ENCODE measurements around the gene TTC23.
A peak's percentile ranks its signal among the peaks of the same experiment; 100 is the strongest.

TTC23 gene

DNA sequence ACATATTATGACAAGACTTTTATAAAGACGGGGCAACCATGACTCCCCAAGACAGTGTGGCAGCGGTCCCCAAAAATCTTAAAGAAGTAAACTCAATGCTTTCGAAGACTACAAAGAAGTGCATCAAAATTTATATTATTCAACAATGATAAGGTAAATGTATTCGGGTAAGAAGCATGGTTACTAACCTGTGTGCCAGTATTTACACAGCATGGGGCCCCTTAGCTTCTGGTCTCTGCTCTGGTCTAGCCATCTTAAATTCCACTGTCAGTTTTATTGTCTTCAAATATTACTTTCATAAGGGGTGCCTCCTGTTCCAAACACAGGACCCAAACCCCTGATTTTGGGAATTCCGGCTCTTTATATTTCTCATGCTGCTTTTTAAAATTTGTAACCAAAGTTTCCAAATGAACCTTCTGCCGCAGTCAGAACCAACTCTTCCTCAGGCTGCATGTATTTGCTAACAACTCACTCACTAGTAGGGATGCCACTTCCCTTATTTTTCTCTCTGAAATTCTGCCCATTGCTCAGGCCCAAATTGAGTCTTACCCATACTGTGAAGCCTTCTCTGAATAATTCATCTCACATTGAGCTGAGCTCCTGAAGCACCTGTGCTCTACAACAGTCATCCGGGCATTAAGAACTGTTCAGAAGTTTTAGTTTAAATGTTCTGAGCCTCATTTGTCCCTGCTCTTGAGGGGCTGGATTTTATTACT lies 1.2 kb downstream of the TTC23 start:
- DNase-seq: no peak

DNA sequence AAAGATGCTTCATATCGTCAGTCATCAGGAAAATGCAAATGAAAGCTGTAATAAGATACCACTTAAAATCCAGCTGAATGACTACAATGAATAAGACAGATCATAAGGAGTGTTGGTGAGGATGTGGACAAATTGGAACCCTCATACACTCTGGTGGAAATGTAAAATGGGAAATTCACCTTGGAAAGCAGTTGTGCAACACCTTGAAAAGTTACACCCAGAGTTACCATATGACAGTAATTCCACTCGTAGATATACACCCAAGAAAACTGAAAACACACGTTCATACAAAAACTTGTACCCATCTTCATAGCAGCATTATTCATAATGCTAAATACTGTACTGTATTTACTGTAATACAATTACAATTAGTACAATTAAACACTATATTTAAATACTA lies 2.3 kb downstream of the TTC23 start:
- Histone ChIP-seq H3K23ac (ENCODE audit: low read length in 2 of 2) (no peak overlapping the region), H3K4me3 (ENCODE audit: insufficient read depth in 1 of 2, low read depth in 1 of 2, low read length in 2 of 2) (no peak overlapping the region), H3K4me1 (ENCODE audit: control insufficient read depth, insufficient read depth, low read depth, low read length) (no peaks in the 10 kb centered on the region), H3K9ac (ENCODE audit: low read length) (no peak overlapping the region), H3K27me3 (ENCODE audit: control insufficient read depth in 1 of 2, insufficient read depth in 1 of 2, low read length in 2 of 2) (no peaks in the 10 kb centered on the region), H2BK120ac (ENCODE audit: low read depth, low read length) (no peak overlapping the region), H2AK5ac (ENCODE audit: low read length, severe bottlenecking) (no peak overlapping the region), H3K4ac (ENCODE audit: low read depth in 1 of 2, low read length in 2 of 2) (no peak overlapping the region), H3K9me3 (ENCODE audit: control insufficient read depth, low read length) (no peaks in the 10 kb centered on the region), H2AFZ (ENCODE audit: low read depth, low read length) (no peak overlapping the region), H4K91ac (ENCODE audit: low read length) (no peak overlapping the region), H3K4me2 (ENCODE audit: low read length, poor library complexity, severe bottlenecking) (no peak overlapping the region), H4K8ac (ENCODE audit: low read length) (no peak overlapping the region), H3K36me3 (ENCODE audit: control insufficient read depth in 1 of 2, insufficient read depth in 2 of 2, low read depth in 1 of 2, low read length in 2 of 2) (peaks cover 0 to 15% of the 10 kb centered on the region in 2 experiments), H3K14ac (ENCODE audit: low read length in 2 of 2) (no peak overlapping the region), H2BK15ac (ENCODE audit: low read depth, poor library complexity, severe bottlenecking) (no peak overlapping the region), H3K27ac (ENCODE audit: low read length, poor library complexity, severe bottlenecking) (no peak overlapping the region), H3K18ac (ENCODE audit: low read depth in 1 of 2, low read length in 2 of 2) (no peak overlapping the region), H2BK12ac (ENCODE audit: low read length in 2 of 2) (no peak overlapping the region), H3K79me1 (replicated peaks; ENCODE audit: low read length, poor library complexity, severe bottlenecking) (peaks cover 6% of the 10 kb centered on the region), H2BK5ac (ENCODE audit: low read depth, low read length, poor library complexity, severe bottlenecking) (no peak overlapping the region)
- no peak for DNase-seq
- 90% methylated on average over 2 of the region's 3 CpGs for WGBS

More for the DNA sequence above, 1.2 kb downstream of the TTC23 start:
- Histone ChIP-seq H2BK120ac (ENCODE audit: low read depth, low read length) (no peak overlapping the region), H2BK15ac (ENCODE audit: low read depth, poor library complexity, severe bottlenecking) (no peak overlapping the region), H2AK5ac (ENCODE audit: low read length, severe bottlenecking) (peak overlapping the region; percentile 54), H3K18ac (ENCODE audit: low read depth in 1 of 2, low read length in 2 of 2) (no peak overlapping the region), H4K8ac (ENCODE audit: low read length) (no peak overlapping the region), H3K79me1 (replicated peaks; ENCODE audit: low read length, poor library complexity, severe bottlenecking) (peaks cover 12% of the 10 kb centered on the region), H3K4ac (ENCODE audit: low read depth in 1 of 2, low read length in 2 of 2) (no peak overlapping the region), H3K4me1 (ENCODE audit: control insufficient read depth, insufficient read depth, low read depth, low read length) (peaks cover 2% of the 10 kb centered on the region), H2AFZ (ENCODE audit: low read depth, low read length) (no peak overlapping the region), H3K9ac (ENCODE audit: low read length) (peak overlapping the region; percentile 96), H2BK12ac (ENCODE audit: low read length in 2 of 2) (no peak overlapping the region), H3K14ac (ENCODE audit: low read length in 2 of 2) (no peak overlapping the region), H3K27ac (ENCODE audit: low read length, poor library complexity, severe bottlenecking) (no peak overlapping the region), H2BK5ac (ENCODE audit: low read depth, low read length, poor library complexity, severe bottlenecking) (no peak overlapping the region), H3K23ac (ENCODE audit: low read length in 2 of 2) (no peak overlapping the region), H3K9me3 (ENCODE audit: control insufficient read depth, low read length) (no peaks in the 10 kb centered on the region), H3K4me3 (ENCODE audit: insufficient read depth in 1 of 2, low read depth in 1 of 2, low read length in 2 of 2) (peak overlapping the region in 1 of 2 experiments; percentile 94), H4K91ac (ENCODE audit: low read length) (no peak overlapping the region), H3K36me3 (ENCODE audit: control insufficient read depth in 1 of 2, insufficient read depth in 2 of 2, low read depth in 1 of 2, low read length in 2 of 2) (peaks cover 0 to 15% of the 10 kb centered on the region in 2 experiments), H3K27me3 (ENCODE audit: control insufficient read depth in 1 of 2, insufficient read depth in 1 of 2, low read length in 2 of 2) (no peaks in the 10 kb centered on the region), H3K4me2 (ENCODE audit: low read length, poor library complexity, severe bottlenecking) (peak overlapping the region; percentile 74)
- 89% methylated on average over 5 of the region's 7 CpGs for WGBS

DNA sequence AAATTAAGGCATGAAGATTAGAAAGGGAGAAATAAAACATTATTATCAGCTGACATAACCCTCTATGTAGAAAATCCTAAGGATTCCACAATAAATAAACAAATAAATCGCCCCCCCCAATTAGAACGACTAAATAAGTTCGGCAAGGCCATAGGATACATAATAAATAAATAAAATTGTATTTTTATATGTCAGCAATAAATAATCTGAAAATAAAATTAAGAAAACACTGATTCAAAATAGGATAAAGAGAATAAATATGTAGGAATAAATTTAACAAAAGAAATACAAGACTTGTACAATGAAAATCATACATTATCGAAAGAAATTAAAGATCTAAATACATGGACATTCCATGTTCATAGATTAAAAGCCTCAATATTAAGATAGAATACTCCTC lies 5.1 kb downstream of the TTC23 start:
- no peak overlapping the region for H4K91ac ChIP-seq (ENCODE audit: low read length)
- WGBS: no CpG with 5 or more reads among the region's 4 CpGs
- no peak for DNase-seq

DNA sequence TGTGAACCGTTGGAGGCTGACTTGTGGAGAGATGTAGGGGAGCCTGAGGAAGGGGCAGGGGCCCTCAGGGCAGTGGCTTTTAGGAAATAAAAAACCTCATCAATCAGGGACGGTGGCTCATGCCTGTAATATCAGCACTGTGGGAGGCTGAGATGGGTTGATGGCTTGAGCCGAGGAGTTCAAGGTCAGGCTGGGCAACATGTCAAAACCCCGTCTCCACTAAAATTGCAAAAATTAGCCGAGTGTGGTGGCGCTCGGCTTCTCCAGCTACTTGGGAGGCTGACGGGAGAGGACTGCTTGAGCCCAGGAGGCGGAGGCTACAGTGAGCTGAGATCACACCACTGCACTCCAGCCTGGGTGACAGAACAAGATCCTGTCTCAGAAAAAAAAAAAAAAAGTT lies 7.6 kb downstream of the TTC23 start:
- no peak overlapping the region for H2BK5ac ChIP-seq (ENCODE audit: low read depth, low read length, poor library complexity, severe bottlenecking)

More for the DNA sequence above, 5.1 kb downstream of the TTC23 start:
- peaks cover 11 to 32% of the 10 kb centered on the region in 2 experiments for H3K36me3 ChIP-seq (ENCODE audit: control insufficient read depth in 1 of 2, insufficient read depth in 2 of 2, low read depth in 1 of 2, low read length in 2 of 2)
- H4K8ac ChIP-seq (ENCODE audit: low read length): no peak overlapping the region
- no peak overlapping the region for H2BK12ac ChIP-seq (ENCODE audit: low read length in 2 of 2)
- no peak overlapping the region for H3K18ac ChIP-seq (ENCODE audit: low read depth in 1 of 2, low read length in 2 of 2)
- no peak overlapping the region for H3K23ac ChIP-seq (ENCODE audit: low read length in 2 of 2)
- no peak overlapping the region for H2BK5ac ChIP-seq (ENCODE audit: low read depth, low read length, poor library complexity, severe bottlenecking)
- no peak overlapping the region for H3K9ac ChIP-seq (ENCODE audit: low read length)
- H2BK15ac ChIP-seq (ENCODE audit: low read depth, poor library complexity, severe bottlenecking): no peak overlapping the region
- no peak overlapping the region for H2BK120ac ChIP-seq (ENCODE audit: low read depth, low read length)
- H2AK5ac ChIP-seq (ENCODE audit: low read length, severe bottlenecking): no peak overlapping the region
- H3K4me3 ChIP-seq (ENCODE audit: insufficient read depth in 1 of 2, low read depth in 1 of 2, low read length in 2 of 2): no peak overlapping the region
- no peak overlapping the region for H3K27ac ChIP-seq (ENCODE audit: low read length, poor library complexity, severe bottlenecking)
- no peak overlapping the region for H3K14ac ChIP-seq (ENCODE audit: low read length in 2 of 2)
- no peaks in the 10 kb centered on the region for H3K4me1 ChIP-seq (ENCODE audit: control insufficient read depth, insufficient read depth, low read depth, low read length)
- H3K4me2 ChIP-seq (ENCODE audit: low read length, poor library complexity, severe bottlenecking): no peak overlapping the region
- no peaks in the 10 kb centered on the region for H3K27me3 ChIP-seq (ENCODE audit: control insufficient read depth in 1 of 2, insufficient read depth in 1 of 2, low read length in 2 of 2)
- H3K4ac ChIP-seq (ENCODE audit: low read depth in 1 of 2, low read length in 2 of 2): no peak overlapping the region
- H3K9me3 ChIP-seq (ENCODE audit: control insufficient read depth, low read length): no peaks in the 10 kb centered on the region
- H2AFZ ChIP-seq (ENCODE audit: low read depth, low read length): no peak overlapping the region
- H3K79me1 ChIP-seq (replicated peaks; ENCODE audit: low read length, poor library complexity, severe bottlenecking): peaks cover 18% of the 10 kb centered on the region

More for the DNA sequence above, 7.6 kb downstream of the TTC23 start:
- Histone ChIP-seq H4K91ac (ENCODE audit: low read length) (no peak overlapping the region), H3K18ac (ENCODE audit: low read depth in 1 of 2, low read length in 2 of 2) (no peak overlapping the region), H2AK5ac (ENCODE audit: low read length, severe bottlenecking) (no peak overlapping the region), H3K36me3 (ENCODE audit: control insufficient read depth in 1 of 2, insufficient read depth in 2 of 2, low read depth in 1 of 2, low read length in 2 of 2) (peaks cover 11 to 45% of the 10 kb centered on the region in 2 experiments), H3K9ac (ENCODE audit: low read length) (no peak overlapping the region), H3K9me3 (ENCODE audit: control insufficient read depth, low read length) (no peaks in the 10 kb centered on the region), H3K4me3 (ENCODE audit: insufficient read depth in 1 of 2, low read depth in 1 of 2, low read length in 2 of 2) (no peak overlapping the region), H3K4me1 (ENCODE audit: control insufficient read depth, insufficient read depth, low read depth, low read length) (no peaks in the 10 kb centered on the region), H3K27ac (ENCODE audit: low read length, poor library complexity, severe bottlenecking) (no peak overlapping the region), H2AFZ (ENCODE audit: low read depth, low read length) (no peak overlapping the region), H4K8ac (ENCODE audit: low read length) (no peak overlapping the region), H3K14ac (ENCODE audit: low read length in 2 of 2) (no peak overlapping the region), H3K79me1 (replicated peaks; ENCODE audit: low read length, poor library complexity, severe bottlenecking) (peaks cover 20% of the 10 kb centered on the region), H2BK120ac (ENCODE audit: low read depth, low read length) (no peak overlapping the region), H3K4ac (ENCODE audit: low read depth in 1 of 2, low read length in 2 of 2) (no peak overlapping the region), H3K4me2 (ENCODE audit: low read length, poor library complexity, severe bottlenecking) (no peak overlapping the region), H2BK15ac (ENCODE audit: low read depth, poor library complexity, severe bottlenecking) (no peak overlapping the region), H2BK12ac (ENCODE audit: low read length in 2 of 2) (no peak overlapping the region), H3K27me3 (ENCODE audit: control insufficient read depth in 1 of 2, insufficient read depth in 1 of 2, low read length in 2 of 2) (no peaks in the 10 kb centered on the region), H3K23ac (ENCODE audit: low read length in 2 of 2) (no peak overlapping the region)
- WGBS: 98% methylated on average over 8 of the region's 9 CpGs
- DNase-seq: no peak
